HFF-Myc (cell line): Measurements from ENCODE around the gene CLNK.

Experiments
- DNase-seq: peaks from one replicate; pipeline ENCODE4 v3.0.0-alpha.2; 2011; ENCODE audit warnings: low read depth; ENCODE audit errors: extremely low read depth
- H3K4me3 ChIP-seq: replicated peaks from 2 replicates; pipeline ENCODE4 v1.5.1; 2011; ENCODE audit warnings: low read depth, mild to moderate bottlenecking, control low read depth, low read length
- TF ChIP-seq, protein P1 (sequence below): IDR thresholded peaks from 2 replicates; pipeline ENCODE4 v1.5.1; 2012; ENCODE audit warnings: mild to moderate bottlenecking, low read depth, low read length, control low read depth; ENCODE audit errors: missing control alignments

Gene CLNK

DNA sequence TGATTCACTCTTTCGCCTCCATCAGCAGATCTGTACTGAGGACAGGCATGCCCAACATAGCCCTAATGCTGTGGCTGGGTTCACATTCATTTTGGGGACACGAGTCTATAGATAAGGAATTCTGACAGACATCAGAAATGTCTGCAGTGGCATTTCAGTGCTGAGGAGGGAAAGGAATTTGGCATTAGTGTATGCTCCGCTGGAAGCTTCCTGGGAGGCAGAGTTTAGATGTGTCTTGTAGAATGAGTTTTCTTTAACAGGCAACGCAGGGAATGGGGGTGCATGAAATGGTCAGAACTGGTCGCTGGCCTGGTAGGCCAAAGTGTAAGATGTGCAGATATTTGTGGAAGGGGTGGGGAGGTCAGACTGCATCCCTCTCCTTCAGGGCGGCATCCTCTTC is 183.8 kb downstream of the CLNK start:
- TF ChIP-seq, protein P1, sequence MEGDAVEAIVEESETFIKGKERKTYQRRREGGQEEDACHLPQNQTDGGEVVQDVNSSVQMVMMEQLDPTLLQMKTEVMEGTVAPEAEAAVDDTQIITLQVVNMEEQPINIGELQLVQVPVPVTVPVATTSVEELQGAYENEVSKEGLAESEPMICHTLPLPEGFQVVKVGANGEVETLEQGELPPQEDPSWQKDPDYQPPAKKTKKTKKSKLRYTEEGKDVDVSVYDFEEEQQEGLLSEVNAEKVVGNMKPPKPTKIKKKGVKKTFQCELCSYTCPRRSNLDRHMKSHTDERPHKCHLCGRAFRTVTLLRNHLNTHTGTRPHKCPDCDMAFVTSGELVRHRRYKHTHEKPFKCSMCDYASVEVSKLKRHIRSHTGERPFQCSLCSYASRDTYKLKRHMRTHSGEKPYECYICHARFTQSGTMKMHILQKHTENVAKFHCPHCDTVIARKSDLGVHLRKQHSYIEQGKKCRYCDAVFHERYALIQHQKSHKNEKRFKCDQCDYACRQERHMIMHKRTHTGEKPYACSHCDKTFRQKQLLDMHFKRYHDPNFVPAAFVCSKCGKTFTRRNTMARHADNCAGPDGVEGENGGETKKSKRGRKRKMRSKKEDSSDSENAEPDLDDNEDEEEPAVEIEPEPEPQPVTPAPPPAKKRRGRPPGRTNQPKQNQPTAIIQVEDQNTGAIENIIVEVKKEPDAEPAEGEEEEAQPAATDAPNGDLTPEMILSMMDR, result no peak
- H3K4me3 ChIP-seq, result no peak overlapping the region
- DNase-seq, result no peak

GRCh38 chr4:10496200-10496599 is 188.4 kb downstream of the CLNK start:
- DNase-seq, result no peak
- TF ChIP-seq, protein P1, result no peak
- no peak overlapping the region for H3K4me3 ChIP-seq

DNA sequence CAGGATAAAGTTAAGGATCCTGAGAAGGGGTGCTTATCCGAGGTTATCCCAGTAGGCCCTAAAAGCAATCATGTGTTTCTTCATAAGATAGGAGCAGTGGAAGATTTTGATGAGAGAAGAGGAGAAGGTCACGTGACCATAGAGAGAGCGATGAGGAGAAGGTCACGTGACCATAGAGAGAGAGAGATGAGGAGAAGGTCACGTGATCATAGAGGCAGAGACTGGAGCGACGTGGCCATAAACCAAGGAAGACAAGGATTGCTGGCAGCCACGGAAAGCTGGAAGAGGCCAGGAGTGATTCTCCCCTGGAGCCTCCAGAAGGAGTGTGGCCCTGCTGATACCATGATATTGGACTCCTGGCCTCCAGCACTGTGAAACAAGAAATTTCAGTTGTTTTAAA is 188.9 kb downstream of the CLNK start:
- TF ChIP-seq, protein P1, result no peak
- DNase-seq, result no peak
- H3K4me3 ChIP-seq, result no peak overlapping the region

- TF ChIP-seq, protein P1, result no peak
- DNase-seq, result no peak
- H3K4me3 ChIP-seq, result no peak overlapping the region
These were observed 192.1 kb downstream of the CLNK start for GRCh38 chr4:10492464-10492863.

DNA sequence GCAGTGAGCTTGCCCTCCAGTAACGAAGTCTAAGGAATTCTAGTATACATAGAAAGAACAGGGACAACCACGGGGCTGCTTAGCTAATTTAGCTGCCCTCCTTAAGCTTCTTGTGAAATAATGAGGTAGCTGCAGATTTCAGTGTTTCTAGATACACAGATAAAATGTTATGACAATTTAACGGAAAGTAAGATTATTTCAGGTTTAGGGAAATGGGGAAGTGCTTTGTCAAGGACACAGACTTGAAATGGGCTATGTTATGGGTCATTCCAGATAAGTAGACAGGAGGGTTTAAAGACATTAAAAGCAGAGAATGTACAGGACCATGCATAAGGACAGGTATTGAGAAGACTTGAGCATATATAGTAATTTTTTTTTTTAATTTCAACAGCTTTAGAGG is 193.2 kb downstream of the CLNK start:
- no peak overlapping the region for H3K4me3 ChIP-seq

GRCh38 chr4:10490996-10491395 is 193.6 kb downstream of the CLNK start:
- no peak overlapping the region for H3K4me3 ChIP-seq
- DNase-seq, result no peak
- TF ChIP-seq, protein P1, result no peak

More for the DNA sequence above, 193.2 kb downstream of the CLNK start:
- TF ChIP-seq, protein P1, result no peak
- DNase-seq, result no peak

- no peak for DNase-seq
- TF ChIP-seq, protein P1, result no peak
These were observed 201.7 kb downstream of the CLNK start for GRCh38 chr4:10482913-10483312.

More at GRCh38 chr4:10482913-10483312, 201.7 kb downstream of the CLNK start:
- H3K4me3 ChIP-seq, result no peak overlapping the region
